Occipital lobe (tissue), 2 donors: Measurements from ENCODE around the gene TLR6. TPM values are rescaled to one million over a fixed set of nuclear protein-coding genes. Genes with fewer than 3 reads are reported as not detected.

Experiments
- DNase-seq: peaks from one replicate; lab custom pipeline; 2025; lab: John Stamatoyannopoulos, UW
- total RNA-seq: library from RNA; depleted of rRNA; stranded (reverse); fragments of >200 nt; gene quantifications from one replicate; pipeline ENCODE4 v1.2.3, GENCODE V29; 2014

The TLR6 gene, protein sequence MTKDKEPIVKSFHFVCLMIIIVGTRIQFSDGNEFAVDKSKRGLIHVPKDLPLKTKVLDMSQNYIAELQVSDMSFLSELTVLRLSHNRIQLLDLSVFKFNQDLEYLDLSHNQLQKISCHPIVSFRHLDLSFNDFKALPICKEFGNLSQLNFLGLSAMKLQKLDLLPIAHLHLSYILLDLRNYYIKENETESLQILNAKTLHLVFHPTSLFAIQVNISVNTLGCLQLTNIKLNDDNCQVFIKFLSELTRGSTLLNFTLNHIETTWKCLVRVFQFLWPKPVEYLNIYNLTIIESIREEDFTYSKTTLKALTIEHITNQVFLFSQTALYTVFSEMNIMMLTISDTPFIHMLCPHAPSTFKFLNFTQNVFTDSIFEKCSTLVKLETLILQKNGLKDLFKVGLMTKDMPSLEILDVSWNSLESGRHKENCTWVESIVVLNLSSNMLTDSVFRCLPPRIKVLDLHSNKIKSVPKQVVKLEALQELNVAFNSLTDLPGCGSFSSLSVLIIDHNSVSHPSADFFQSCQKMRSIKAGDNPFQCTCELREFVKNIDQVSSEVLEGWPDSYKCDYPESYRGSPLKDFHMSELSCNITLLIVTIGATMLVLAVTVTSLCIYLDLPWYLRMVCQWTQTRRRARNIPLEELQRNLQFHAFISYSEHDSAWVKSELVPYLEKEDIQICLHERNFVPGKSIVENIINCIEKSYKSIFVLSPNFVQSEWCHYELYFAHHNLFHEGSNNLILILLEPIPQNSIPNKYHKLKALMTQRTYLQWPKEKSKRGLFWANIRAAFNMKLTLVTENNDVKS
- total RNA-seq: 1.9 TPM

DNA sequence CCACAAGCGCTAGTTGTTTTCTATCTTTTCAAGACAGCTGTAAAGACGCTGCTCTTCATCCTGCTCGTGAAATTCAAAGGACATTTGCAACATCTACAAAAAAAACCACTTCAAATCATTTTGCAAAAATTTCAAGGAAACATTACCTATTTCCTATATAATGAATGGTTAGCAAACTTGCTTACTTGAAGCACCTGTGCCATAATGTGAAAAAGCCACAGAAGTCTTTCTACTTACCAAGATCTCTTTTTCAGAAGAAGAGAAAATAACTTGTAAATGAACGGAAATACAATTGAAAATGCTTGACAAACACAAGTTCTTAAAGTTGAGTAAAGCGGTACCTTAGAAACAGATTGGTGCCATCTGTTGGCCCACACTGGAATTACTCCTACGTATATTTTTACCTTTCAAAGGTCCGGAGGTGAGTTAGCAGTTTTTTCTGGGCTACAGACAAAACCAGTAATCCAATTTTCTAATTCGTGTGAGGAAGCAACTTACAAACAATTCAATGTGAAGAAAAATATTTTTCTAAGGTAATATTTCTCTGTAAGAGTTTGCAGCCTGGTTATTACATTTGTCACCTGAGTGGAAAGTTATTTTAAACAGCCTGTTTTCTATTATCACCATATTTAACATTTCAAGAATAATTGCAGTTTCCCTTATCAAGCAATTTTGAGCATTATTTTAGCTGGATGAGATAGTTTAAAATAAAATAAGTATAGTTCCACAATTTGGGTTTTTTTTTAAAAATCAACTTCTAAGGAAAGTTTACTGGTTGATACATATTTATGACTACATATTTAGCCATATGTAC is at the start of gene TLR6:
TSS of gene TLR6 (minus strand) at position 294 of the 814 bp plus-strand sequence. CDS start 27,344 bp downstream, outside the sequence.
- DNase-seq: no peak

DNA sequence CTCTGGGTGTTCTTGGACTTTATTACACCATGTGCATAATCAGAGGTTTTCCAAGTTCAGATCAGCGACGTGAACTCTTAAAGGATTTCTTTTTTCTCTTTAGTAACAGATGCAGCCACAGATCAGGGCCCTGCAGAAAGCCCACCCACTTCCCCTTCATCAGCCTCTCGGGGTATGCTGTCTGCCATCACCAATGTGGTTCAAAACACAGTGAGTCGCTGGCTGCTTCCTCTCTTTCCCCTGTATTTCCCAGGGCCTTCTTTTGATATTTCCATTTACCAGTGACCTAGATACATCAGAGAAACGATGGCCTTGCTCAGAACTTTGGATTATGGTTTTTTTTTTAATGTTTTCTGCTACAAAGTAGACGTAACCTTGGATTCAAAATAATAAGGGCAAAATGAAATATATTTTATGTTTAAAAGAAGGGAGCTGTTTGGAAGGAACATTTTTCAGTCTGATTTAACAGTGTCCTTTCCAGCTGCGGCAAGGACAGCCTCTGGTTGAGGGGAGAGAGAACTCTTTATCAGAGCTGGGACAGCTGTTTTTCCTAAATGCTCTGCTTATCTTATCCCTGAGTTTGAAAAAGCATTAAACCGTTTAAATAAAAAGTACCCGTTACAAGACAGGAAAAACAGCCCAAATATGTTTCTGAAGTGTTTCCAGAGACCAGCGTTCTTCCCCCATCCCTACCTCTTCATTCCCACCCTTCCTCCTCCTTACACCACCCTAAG is 49.2 kb upstream of the TLR6 start:
- no peak for DNase-seq

DNA sequence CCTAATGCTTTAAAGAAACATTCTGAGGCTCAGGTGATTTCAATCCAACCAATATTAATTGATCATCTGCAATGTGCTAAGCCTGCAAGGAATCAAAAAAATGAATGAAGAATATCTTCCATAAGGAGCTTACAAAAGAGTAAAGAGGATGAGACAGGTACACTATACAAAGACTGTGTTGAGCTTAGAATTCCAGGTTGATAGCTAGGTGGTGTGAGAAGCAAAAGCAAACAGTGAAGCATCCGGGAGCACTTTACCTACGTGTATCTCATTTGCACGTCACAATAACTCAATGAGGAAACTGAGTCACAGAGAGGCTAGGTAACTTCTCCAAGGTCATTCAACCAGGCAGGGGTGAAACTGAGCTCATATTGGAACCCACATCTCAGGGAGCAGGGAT is 48.1 kb upstream of the TLR6 start:
- no peak for DNase-seq

DNA sequence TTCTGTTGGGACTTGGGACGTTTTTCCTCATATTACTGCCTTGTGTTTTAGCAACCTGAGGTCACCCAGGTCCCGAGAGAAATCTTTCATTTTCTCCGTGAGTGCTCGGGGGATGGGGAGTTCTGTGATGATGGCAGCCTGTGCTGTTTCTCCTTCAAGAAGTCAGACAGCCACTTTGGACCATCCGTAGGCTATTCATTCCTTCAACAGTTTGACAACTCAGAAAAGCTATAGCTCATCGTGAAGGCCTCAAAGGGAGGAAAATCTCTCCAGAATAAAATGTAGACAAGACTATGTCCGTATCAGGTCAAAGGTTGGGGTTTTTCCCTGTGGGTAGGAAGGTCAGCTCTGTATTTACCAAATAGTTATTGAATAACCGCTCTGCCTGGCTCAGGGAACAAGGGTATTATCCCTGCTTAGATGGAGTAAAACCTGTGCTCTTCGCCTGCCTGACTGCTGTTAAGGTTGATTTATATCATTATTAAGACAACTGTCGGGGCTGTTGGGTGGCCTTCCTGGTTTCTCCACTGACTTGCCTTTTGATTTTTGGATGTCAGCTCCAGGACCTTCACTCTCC is 47.6 kb upstream of the TLR6 start:
- no peak for DNase-seq

DNA sequence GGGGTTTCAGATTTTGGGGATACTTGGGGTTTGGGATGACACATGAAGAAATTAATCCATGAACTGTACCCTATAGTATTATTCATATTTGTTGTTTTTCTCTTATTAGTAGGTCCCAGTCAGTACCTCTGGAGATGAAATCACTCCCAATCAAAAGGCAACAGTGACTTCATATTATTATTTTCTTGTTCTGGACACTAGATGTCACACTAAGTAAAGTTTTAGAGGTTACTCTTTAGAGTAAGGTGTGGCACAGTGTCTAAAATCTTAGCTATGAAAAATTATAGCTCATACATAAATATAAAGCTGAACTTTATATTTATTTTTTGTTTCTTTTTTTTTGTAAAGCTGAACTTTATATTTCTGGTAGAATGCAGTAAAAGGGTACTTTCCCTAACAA is 46.1 kb upstream of the TLR6 start:
- DNase-seq: no peak

DNA sequence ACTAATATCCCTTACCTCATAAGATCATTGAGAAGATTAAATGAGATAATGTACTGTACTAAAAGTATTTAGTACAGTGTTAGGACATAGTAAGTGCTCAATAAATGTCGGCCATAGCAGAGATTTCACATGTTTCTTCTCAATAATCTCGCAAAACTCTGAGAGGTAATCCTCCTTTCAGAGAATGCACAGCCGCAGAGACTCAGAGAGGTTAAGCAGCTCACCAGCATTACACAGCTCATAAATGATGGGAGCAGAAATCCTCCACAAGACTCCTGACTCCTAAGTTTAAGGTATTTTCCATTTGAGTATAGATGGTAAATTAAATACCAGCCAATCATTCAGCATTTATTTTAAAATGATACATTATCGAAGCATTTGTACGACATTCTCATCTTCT is 45.6 kb upstream of the TLR6 start:
- DNase-seq: no peak

DNA sequence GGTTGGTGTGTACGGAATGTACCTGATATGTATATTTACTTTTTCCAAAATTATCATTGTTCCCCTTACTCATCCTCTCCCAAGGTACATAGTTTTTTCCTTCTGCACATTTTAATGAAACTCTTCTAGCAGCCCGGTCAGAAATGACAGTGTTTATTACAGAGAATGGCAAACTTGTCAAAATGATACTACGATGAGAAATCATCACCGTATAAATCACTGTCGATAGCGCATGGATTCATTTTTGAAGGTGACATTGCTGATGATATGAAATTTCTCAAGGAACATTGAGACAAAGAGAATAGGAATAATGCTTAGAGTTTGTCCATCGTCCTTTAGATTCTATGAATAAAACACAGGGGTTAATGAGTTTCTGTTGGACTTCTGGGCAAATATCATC is 41.6 kb upstream of the TLR6 start:
- DNase-seq: no peak

DNA sequence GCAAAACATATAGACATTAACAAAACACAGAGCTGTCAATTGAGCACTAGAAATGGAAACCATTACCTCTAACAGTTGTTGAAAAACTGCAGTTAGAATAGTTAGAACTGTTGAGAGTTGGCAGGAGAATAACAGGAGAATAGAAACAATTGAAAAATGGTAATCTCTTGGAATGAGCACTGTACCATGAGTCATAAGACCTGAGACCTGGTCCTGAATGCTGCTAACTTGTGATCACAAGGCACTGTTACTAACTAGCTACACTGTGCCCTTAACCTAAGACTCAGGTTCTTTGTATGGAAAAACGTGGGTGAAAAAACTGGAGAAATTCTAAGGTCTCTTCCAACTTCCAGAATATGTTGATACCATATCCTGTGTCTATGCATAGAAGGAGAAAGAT is 40.3 kb upstream of the TLR6 start:
- DNase-seq: no peak

DNA sequence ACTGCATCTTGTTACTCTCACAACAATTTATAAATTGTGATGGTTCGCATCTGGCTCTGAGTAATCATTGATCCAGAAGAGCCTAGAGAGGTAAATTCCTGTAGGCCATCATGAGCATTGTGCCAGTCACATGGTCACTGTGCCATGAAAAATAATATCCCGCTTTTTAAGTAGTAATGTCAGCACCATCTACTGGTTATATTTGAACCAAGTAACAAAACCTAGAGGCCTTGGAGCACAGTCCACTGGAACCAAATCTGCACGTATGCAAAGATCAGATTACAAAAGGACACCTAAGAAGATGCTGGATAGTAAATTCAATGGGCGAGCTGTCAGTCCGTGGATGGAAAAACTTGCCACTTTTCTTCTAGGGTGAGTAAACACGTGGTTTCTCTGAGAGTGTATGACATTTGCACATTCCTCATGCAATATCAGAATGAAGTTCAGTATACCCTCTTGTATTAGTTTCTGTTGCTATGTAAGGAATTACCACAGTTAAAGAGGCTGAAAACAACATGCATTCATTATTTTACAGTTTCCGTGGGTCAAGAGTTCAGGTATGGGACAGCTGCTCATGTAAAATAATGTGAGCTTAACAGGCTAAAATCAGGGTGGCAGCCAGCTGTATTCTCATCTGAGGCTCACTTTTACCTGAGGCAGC is 37.8 kb upstream of the TLR6 start:
- DNase-seq: no peak

DNA sequence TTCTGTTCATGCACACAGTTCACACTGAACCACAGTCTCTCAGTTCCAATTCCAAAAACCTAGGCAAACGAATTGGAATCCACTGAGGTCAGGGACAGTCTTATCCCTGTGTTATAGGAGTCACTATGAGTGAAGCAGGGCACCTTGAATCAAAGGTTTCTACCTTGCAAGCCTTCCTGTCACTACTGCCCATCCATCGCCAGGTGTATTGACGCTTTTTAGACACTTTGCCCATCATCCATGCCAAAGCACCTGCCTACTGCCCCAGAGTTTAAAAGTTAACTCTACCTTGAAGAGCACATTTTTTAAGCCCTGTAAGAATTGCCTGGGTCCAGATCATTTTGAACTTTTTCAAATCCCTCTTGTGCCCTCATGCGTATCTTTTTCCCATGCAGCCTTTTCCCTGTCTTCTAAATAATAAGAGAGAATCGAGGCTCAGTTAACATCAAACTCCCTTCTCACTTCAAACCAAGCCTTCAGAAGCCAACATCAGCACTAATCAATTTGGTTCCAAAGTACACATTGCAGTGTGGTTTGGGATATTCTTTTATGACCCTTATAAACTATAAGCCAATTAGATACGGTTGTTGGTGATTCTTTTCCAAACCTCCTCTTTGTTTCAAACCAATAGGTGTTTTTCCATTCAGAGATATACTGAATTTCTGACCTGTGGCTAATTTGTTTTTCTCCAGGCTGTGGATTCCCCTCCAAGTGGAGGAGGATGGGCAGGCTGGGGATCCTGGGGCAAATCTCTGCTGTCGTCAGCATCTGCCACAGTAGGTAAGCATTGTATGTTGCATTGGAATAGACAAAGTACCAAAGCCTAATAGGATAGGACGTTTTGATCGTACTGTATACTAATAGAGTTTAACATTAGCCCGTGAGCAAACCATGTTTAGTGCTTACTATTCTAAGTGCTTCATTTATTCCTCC is 34.7 kb upstream of the TLR6 start:
- DNase-seq: no peak

DNA sequence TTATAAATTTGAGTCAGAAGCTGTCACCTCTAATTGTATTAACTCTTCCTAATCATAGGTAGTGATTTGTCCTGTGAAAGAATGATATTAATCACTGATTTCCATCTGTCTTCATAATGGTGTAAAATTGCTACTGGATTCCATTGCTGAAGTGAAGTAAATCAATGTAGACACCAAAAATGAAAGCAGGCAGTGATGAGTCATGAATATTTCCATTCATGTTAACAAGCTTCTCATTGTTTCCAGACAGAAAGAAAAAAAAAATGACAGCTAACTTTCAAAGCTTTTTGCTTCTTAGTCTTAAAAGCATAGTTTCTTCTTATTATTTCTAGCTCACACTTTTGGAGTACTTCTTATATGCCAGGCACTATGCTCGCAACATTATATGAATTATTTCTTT is 32.5 kb upstream of the TLR6 start:
- DNase-seq: no peak

DNA sequence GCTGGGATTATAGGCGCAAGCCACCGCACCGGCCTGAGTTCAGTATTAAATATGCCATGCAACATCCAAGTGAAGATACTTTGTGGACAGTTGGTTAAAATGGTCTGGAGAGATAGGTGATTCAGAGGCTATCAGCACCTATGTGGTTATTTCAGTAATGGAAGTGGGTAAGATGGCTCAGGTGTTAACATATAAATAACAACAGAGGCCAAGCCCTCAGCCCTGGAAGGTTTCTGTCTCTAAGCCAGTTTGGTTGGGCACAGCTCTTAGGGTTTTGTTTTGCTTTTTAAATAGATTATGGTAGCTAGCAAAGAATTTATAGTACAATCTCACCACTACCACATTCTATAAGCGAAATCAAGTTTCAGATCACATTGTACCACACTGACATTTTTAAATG is 27.6 kb upstream of the TLR6 start:
- DNase-seq: no peak

DNA sequence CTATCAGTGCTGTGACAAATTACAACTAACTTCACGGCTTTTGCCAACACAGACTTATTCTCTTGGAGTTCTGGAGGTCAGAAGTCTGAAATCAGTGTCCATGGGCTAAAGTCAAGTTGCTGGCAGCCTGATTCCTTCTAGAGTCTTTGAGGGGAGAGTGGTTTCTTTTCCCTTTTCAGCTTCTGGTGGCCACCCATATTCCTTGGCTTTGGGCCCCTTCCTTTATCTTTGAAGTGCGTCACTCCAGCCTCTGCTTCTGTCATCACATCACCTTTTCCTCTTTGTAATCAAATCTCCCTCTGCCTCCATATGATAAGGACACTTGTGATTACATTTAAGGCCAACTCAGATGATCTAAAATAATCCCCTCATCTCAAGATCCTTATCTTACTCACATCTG is 20.0 kb upstream of the TLR6 start:
- no peak for DNase-seq

DNA sequence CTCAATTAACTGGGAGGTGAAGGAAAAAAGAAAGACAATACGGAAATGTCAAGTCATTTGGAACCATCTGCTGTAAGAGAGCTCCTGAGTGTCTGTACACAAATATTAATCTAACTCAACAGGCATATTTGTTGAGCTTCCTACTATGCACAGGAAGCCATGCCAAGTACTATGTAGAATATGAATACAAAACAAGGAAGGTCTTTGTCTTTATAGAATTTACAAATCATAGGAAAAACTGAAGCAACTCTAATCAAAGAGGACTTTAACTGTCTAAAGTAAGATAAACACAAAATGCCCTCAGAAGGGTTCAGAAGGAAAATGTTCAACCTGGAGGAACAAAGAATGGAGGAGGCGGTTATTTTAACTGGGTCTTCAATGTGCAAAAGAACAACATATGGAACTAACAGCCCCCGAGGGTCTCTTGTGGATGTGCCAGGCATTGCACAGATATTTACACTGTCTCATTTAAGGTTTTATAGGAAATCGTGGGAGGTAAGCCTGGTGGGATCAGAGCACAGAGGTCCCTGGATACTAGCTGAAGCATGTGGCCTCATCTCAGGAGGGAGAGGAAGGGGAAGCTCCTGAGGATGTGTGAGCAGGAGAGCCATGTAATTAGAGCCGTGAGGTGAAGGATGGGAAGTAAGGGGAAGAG is 16.8 kb upstream of the TLR6 start:
- DNase-seq: no peak

DNA sequence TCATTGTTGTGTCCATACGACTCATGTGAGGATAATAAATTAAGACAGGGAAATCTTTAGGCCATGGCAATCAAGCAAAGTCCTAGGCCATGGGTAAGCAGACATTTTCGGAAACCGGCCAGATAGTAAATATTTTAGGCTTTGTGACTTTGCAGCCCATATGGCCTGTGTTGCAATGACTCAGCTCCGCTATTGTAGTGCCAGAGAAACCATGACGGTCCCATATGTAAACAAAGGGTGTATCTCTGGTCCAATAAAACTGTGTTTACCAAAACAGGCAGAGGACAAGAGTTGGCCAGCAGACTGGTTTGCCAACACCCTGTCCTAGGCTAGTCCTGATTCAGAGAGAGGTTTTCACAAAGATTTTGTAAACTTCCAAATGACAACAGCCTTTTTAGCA is 16.0 kb upstream of the TLR6 start:
- no peak for DNase-seq

DNA sequence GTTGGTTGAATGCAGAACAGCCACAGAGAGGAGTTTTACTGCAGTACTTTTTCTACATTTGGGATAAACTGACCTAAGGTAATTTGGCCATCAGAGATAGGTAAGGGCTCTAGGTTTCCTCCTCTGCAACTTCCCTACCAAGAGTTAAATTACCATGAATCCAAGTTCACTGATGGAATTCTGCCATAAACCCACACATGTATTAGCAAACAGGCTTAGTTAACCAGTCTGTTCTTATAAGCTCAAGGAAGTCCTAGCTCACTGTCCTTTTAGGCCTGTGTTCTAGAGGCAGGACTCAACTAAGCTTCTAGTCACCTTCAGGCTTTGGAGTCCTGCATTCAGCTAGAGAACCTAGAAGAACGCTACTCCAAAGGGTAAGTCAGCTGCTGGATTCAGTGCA is 15.0 kb upstream of the TLR6 start:
- DNase-seq: no peak

DNA sequence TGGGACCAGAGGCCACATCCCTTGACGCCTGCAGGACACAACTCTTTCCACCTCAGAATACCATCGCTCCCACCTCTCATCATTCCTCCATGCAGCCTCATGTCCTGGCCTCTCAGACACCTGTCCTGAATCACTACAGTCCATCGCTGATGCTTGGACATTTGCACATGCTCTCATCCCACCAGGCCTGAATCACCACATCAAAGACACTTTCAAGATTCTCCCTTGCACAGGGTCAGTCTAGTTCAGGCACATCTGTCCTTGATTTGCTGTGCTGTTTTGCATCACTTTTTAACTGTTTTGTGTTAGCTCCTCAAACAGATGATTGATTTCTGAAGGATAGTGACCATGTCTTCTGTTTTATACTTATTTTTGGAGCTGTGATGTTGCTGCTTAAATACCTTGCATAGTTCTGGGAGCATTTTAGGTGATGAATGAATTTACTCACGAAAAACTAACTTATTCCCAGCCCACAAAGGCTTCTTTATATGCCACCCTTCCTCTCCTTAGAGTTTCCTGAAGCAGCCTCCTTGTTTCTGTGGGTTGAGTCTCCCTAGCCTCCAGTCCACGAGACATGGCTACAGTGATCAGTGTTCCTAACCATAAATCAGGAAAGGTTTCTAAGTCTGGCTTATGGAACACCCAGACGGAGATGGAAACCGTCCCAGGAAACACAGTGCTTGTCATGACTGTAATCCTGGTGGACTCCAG is 13.6 kb upstream of the TLR6 start:
- DNase-seq: no peak

DNA sequence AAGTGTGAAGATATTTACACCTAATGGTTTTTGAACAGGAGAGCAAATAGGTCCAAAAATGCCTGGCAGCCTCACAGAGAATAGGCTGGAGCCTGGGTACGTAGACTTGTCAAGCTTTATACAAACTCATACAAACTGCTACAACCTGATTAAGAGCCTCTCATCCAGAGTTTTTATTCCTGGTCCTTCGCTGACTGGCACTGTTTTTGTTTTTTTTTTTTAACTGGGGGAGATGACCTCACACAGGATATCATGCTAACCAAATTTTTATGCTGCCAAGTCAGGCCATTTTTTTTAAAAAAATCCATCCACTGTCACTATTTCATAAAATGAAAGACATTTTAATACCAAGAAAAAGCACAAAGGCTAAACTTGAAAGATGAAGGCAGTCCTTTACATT is 12.9 kb upstream of the TLR6 start:
- DNase-seq: no peak
